ENCODE results near the gene EPN1. TPM values are rescaled to one million over a fixed set of nuclear protein-coding genes. Genes with fewer than 3 reads are reported as not detected.

Gene EPN1
- total RNA-seq, 1 experiment from 2014 or later: 102 TPM

DNA sequence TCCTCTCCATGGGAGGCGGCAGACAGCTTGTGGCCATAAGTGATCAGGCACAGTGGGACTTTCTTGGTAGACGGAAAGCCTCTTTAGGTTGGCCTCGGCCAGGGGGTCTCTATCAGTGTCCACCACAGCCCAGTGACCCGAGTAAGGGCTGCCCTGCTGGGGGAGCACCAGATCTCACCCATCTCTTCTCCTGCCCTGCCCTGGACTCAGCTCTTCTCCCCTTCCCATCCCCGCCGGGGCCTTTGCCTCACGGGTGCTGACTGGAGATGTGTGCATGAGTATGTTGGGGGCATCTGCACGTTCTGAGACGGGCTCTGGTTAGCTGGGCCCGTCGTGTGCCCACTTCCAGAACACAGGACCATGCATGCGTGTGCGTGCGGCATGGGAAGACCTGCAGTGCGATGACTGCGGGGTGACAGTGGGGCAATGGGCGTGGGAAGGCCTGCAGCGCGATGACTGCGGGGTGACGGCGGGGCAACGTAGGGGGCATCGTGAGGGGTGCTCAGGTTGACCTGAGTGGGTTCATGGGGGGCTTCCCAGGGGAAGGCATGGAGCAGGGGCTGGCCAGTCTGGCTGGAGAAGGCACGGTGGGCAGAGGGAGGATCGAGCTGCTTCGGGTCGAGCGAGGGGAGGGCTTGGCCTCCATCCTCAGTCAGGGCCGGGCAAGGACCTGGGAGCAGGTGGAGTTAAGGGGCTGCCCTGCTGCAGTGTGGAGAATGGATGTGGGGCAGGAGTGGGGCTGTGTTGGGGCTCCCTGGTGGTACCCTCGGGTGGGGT is 15.9 kb downstream of the EPN1 start:
- POLR2A ChIA-PET: no interaction called here
- Mint-ChIP-seq H3K27me3 (ENCODE audit: insufficient read depth, unreplicated experiment) (no peaks in the 10 kb centered on the region), H3K4me3 (ENCODE audit: unreplicated experiment) (no peak overlapping the region), H3K4me1 (ENCODE audit: insufficient read depth, unreplicated experiment) (no peaks in the 10 kb centered on the region), H3K9me3 (ENCODE audit: unreplicated experiment) (no peaks in the 10 kb centered on the region), H3K36me3 (ENCODE audit: insufficient read depth, unreplicated experiment) (peaks cover 49% of the 10 kb centered on the region), H3K27ac (ENCODE audit: low read depth, unreplicated experiment) (no peak overlapping the region)
- CTCF ChIA-PET: interaction anchor here (0.6 kb wide), 1 partner anchor 13 kb away, joined by 4 read pairs; no protein-coding TSS in a partner anchor
- BruUV-seq (replicated peaks): no TSS peak
- TF ChIP-seq, protein P1, sequence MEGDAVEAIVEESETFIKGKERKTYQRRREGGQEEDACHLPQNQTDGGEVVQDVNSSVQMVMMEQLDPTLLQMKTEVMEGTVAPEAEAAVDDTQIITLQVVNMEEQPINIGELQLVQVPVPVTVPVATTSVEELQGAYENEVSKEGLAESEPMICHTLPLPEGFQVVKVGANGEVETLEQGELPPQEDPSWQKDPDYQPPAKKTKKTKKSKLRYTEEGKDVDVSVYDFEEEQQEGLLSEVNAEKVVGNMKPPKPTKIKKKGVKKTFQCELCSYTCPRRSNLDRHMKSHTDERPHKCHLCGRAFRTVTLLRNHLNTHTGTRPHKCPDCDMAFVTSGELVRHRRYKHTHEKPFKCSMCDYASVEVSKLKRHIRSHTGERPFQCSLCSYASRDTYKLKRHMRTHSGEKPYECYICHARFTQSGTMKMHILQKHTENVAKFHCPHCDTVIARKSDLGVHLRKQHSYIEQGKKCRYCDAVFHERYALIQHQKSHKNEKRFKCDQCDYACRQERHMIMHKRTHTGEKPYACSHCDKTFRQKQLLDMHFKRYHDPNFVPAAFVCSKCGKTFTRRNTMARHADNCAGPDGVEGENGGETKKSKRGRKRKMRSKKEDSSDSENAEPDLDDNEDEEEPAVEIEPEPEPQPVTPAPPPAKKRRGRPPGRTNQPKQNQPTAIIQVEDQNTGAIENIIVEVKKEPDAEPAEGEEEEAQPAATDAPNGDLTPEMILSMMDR (IDR thresholded peaks at IDR 0.05; ENCODE audit: unreplicated experiment): no peak
- intact Hi-C loops (cut with micrococcal nuclease): no loop called here
- no peak for DNase-seq (ENCODE audit: unreplicated experiment)

DNA sequence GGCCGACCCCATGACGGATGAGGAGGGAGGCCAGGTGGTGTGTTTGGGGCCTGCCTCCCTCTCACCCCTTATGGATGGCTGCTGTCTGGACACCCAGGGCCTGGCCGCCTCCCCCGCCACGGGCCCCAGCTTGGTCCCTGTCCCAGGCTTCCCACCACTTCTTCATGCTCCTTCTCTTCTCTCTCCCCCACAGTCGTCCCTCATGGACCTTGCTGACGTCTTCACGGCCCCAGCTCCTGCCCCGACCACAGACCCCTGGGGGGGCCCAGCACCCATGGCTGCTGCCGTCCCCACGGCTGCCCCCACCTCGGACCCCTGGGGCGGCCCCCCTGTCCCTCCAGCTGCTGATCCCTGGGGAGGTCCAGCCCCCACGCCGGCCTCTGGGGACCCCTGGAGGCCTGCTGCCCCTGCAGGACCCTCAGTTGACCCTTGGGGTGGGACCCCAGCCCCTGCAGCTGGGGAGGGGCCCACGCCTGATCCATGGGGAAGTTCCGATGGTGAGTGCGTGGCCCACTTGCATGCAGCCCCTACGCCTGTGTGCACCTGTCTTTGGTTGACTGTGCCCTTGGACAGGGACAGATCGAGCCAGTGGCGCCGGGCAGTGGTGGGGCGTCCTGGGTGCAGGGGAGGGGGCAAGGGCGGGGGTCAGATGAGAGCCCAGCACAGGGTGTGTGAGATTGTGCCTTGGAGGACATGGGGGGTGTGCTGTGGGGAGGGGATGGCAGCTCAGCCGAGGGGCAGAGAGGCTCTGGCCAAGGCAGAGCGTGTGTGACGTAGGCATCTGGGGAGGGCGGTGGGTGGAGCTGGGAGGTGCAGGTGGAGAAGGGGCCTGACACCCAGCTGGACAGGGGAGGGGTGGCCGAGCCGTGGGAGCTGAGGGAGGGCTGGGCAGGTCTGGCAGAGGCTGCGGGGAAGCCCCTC is 16.8 kb downstream of the EPN1 start:
- H3K4me3 Mint-ChIP-seq (ENCODE audit: unreplicated experiment): no peak overlapping the region
- POLR2A ChIA-PET: no interaction called here
- no peaks in the 10 kb centered on the region for H3K27me3 Mint-ChIP-seq (ENCODE audit: insufficient read depth, unreplicated experiment)
- no peaks in the 10 kb centered on the region for H3K9me3 Mint-ChIP-seq (ENCODE audit: unreplicated experiment)
- no TSS peak for BruUV-seq (replicated peaks)
- H3K27ac Mint-ChIP-seq (ENCODE audit: low read depth, unreplicated experiment): no peak overlapping the region
- no peak for DNase-seq (ENCODE audit: unreplicated experiment)
- TF ChIP-seq, protein P1 (IDR thresholded peaks at IDR 0.05; ENCODE audit: unreplicated experiment): no peak
- H3K36me3 Mint-ChIP-seq (ENCODE audit: insufficient read depth, unreplicated experiment): peaks cover 49% of the 10 kb centered on the region
- H3K4me1 Mint-ChIP-seq (ENCODE audit: insufficient read depth, unreplicated experiment): no peaks in the 10 kb centered on the region
- CTCF ChIA-PET: interaction anchor here (0.6 to 0.9 kb wide), 2 partner anchors 11 to 12 kb away, joined by 3 to 4 read pairs; no protein-coding TSS in a partner anchor
- intact Hi-C loops (cut with micrococcal nuclease): no loop called here

DNA sequence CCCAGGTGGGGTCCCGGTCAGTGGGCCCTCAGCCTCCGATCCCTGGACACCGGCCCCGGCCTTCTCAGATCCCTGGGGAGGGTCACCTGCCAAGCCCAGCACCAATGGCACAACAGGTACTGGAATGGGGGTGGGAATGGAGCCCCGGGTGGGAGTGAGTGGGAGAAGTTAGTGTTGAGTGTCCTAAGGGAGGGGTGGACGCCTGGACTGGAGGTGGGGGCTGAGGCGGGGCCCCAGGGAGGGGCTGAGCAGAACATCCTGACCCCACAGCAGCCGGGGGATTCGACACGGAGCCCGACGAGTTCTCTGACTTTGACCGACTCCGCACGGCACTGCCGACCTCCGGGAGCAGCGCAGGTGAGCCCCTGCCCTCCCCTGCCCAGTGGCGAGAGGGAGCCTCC is 17.7 kb downstream of the EPN1 start:
- BruUV-seq (replicated peaks): no TSS peak
- Mint-ChIP-seq H3K27ac (ENCODE audit: low read depth, unreplicated experiment) (no peak overlapping the region), H3K9me3 (ENCODE audit: unreplicated experiment) (no peaks in the 10 kb centered on the region), H3K4me3 (ENCODE audit: unreplicated experiment) (no peak overlapping the region), H3K36me3 (ENCODE audit: insufficient read depth, unreplicated experiment) (peaks cover 56% of the 10 kb centered on the region), H3K27me3 (ENCODE audit: insufficient read depth, unreplicated experiment) (no peaks in the 10 kb centered on the region), H3K4me1 (ENCODE audit: insufficient read depth, unreplicated experiment) (no peaks in the 10 kb centered on the region)
- ChIA-PET POLR2A (no interaction called here), CTCF (interaction anchor here (0.9 kb wide), 1 partner anchor 10 kb away, joined by 3 read pairs; no protein-coding TSS in a partner anchor)
- intact Hi-C loops (cut with micrococcal nuclease): no loop called here
- TF ChIP-seq, protein P1 (IDR thresholded peaks at IDR 0.05; ENCODE audit: unreplicated experiment): no peak
- DNase-seq (ENCODE audit: unreplicated experiment): no peak

DNA sequence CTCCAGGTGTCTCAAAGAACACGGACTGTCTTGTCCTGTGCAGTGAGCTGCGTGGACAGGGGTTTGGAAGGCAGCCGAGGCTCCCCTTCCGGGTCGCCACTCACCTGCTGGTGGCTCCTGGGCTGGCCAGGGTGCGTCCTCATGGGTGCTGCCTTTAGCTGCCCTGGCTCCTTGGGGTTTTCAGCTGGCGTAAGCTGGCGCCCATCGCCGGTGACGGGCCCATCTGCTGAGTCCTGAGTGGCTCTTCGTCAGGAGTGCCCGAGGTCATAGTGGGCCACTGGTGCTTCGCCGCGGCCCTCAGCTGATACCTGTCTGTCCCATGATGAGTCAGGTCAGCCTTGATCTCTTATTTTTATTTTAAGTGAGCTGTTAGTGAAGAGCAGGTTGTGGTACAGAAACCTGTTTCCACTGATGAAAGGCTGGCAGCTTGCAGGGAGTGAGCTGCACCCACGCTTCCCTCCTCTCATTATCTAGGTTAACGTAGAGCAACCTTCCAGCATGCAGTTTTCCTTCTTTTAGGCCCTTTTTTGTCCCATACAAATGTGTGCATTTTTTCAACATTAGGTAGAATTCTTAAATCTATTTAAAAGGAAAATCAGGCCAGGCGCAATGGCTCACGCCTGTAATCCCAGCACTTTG is 18.4 kb downstream of the EPN1 start:
- no peak for DNase-seq (ENCODE audit: unreplicated experiment)
- TF ChIP-seq, protein P1 (IDR thresholded peaks at IDR 0.05; ENCODE audit: unreplicated experiment): no peak
- intact Hi-C loops (cut with micrococcal nuclease): no loop called here
- Mint-ChIP-seq H3K4me3 (ENCODE audit: unreplicated experiment) (no peak overlapping the region), H3K27ac (ENCODE audit: low read depth, unreplicated experiment) (no peak overlapping the region), H3K27me3 (ENCODE audit: insufficient read depth, unreplicated experiment) (no peaks in the 10 kb centered on the region), H3K36me3 (ENCODE audit: insufficient read depth, unreplicated experiment) (peaks cover 64% of the 10 kb centered on the region), H3K4me1 (ENCODE audit: insufficient read depth, unreplicated experiment) (no peaks in the 10 kb centered on the region), H3K9me3 (ENCODE audit: unreplicated experiment) (no peaks in the 10 kb centered on the region)
- POLR2A ChIA-PET: no interaction called here
- no TSS peak for BruUV-seq (replicated peaks)
- CTCF ChIA-PET: interaction anchor here (1.1 kb wide), 1 partner anchor 40 kb away, joined by 3 read pairs; no protein-coding TSS in a partner anchor
